Neural progenitor cell (in vitro differentiated cells): ENCODE measurements around the gene BAZ1A. TPM values are rescaled to one million over a fixed set of nuclear protein-coding genes. Genes with fewer than 3 reads are reported as not detected.

ENCODE experiments used
- DNase-seq: peaks from one replicate; pipeline ENCODE4 v3.0.0-alpha.2; 2016; ENCODE audit warnings: low spot score
- H2AFZ ChIP-seq: fragments of 200-600 bp; sonication (generic); replicated peaks from 2 replicates; pipeline ENCODE4 v1.6.1; 2016; ENCODE audit warnings: antibody characterized with exemption
- H3F3A ChIP-seq: fragments of 200-600 bp; sonication (generic); 2 replicates; pipeline ENCODE4 v1.6.1; 2016; ENCODE audit warnings: antibody characterized with exemption, low read depth
- H3K27ac ChIP-seq: fragments of 200-600 bp; sonication (generic); 2 replicates; pipeline ENCODE4 v1.5.1; 2016; ENCODE audit warnings: mild to moderate bottlenecking
- H3K27me3 ChIP-seq: fragments of 200-600 bp; sonication (generic); 2 replicates; pipeline ENCODE4 v1.6.1; 2016; ENCODE audit warnings: mild to moderate bottlenecking, moderate library complexity
- H3K36me3 ChIP-seq: fragments of 200-600 bp; sonication (generic); 2 replicates; pipeline ENCODE4 v1.5.1; 2016
- H3K4me1 ChIP-seq: fragments of 200-600 bp; sonication (generic); 2 replicates; pipeline ENCODE4 v1.6.1; 2016; ENCODE audit warnings: mixed run types
- H3K4me2 ChIP-seq: fragments of 200-600 bp; sonication (generic); 2 replicates; pipeline ENCODE4 v1.6.1; 2016
- H3K4me3 ChIP-seq: fragments of 200-600 bp; sonication (generic); 2 replicates; pipeline ENCODE4 v1.5.1; 2016
- H3K79me2 ChIP-seq: fragments of 200-600 bp; sonication (generic); 2 replicates; pipeline ENCODE4 v1.6.1; 2016; ENCODE audit warnings: low read depth
- H3K9ac ChIP-seq: fragments of 200-600 bp; sonication (generic); 2 replicates; pipeline ENCODE4 v1.6.1; 2016
- H3K9me3 ChIP-seq: fragments of 200-600 bp; sonication (generic); 2 replicates; pipeline ENCODE4 v1.5.1; 2016; ENCODE audit warnings: low read depth
- H4K20me1 ChIP-seq: fragments of 200-600 bp; sonication (generic); 2 replicates; pipeline ENCODE4 v1.6.1; 2016; ENCODE audit warnings: low read depth
- H3K27ac Mint-ChIP-seq: 3 replicates; pipeline ENCODE4 v1.8.0; 2021; ENCODE audit warnings: mixed read lengths
- H3K27me3 Mint-ChIP-seq: 2 replicates; pipeline ENCODE4 v1.8.0; 2022; ENCODE audit warnings: low read depth, mild to moderate bottlenecking, inconsistent platforms, moderate library complexity, mixed read lengths; ENCODE audit not compliant: insufficient read depth
- H3K36me3 Mint-ChIP-seq: 3 replicates; pipeline ENCODE4 v1.8.0; 2021; ENCODE audit warnings: mixed read lengths
- H3K4me1 Mint-ChIP-seq: 3 replicates; pipeline ENCODE4 v1.8.0; 2021; ENCODE audit warnings: mixed read lengths
- H3K4me3 Mint-ChIP-seq: 3 replicates; pipeline ENCODE4 v1.8.0; 2021; ENCODE audit warnings: mild to moderate bottlenecking, moderate library complexity, mixed read lengths
- H3K9me3 Mint-ChIP-seq: 3 replicates; pipeline ENCODE4 v1.8.0; 2020; ENCODE audit warnings: mixed read lengths
- EZH2 ChIP-seq: fragments of 200-600 bp; sonication (generic); IDR thresholded peaks from 2 replicates; pipeline ENCODE4 v1.6.1; 2017; ENCODE audit warnings: antibody characterized with exemption, mild to moderate bottlenecking, moderate library complexity
- EZH2phosphoT487 ChIP-seq: fragments of 200-600 bp; sonication (generic); IDR thresholded peaks from 2 replicates; pipeline ENCODE4 v1.6.1; 2017; ENCODE audit warnings: antibody characterized with exemption
- total RNA-seq: library from RNA; depleted of rRNA; stranded (reverse); fragments of >200 nt; gene quantifications from 2 replicates; pipeline ENCODE4 v1.2.3, GENCODE V29; 2015; ENCODE audit warnings: low replicate concordance
- TF ChIP-seq, protein P1 (sequence below): fragments of 200-600 bp; sonication (generic); IDR thresholded peaks from 2 replicates; pipeline ENCODE4 v1.5.1; 2017; ENCODE audit warnings: antibody characterized with exemption, mild to moderate bottlenecking

Gene BAZ1A
- total RNA-seq, 1 donor from 2014 or later = 11.5 TPM

DNA sequence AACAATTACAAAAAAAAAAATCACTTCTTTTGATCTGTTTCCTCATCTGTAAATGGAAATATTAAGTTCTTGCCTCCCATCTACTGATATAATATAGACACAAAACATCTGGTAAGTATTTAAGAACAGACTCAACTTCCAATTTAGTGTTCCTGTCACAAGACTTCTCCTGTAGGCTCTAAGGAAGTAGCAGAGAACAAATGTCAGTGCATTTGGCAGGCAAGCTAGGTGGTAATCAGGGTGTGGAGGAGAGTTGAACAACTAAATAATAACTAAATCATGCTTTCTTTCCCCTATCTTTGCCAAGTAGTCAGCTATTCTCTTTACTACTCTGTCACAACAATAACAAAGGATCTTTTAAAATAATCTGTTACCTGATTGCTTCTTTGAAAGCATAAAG, 22.1 kb downstream of the BAZ1A start:
- no peak for TF ChIP-seq EZH2phosphoT487
- H4K20me1 ChIP-seq = no peaks in the 10 kb centered on the region
- H3K27me3 Mint-ChIP-seq = peaks cover 2% of the 10 kb centered on the region
- H3K9me3 Mint-ChIP-seq = no peaks in the 10 kb centered on the region
- no peaks in the 10 kb centered on the region for H3F3A ChIP-seq
- no peaks in the 10 kb centered on the region for H3K27me3 ChIP-seq
- no peak overlapping the region for H3K4me3 Mint-ChIP-seq
- no peaks in the 10 kb centered on the region for H3K4me1 Mint-ChIP-seq
- H3K27ac Mint-ChIP-seq = no peak overlapping the region
- H3K36me3 Mint-ChIP-seq = peaks cover 29% of the 10 kb centered on the region
- H3K4me1 ChIP-seq = no peaks in the 10 kb centered on the region
- no peak overlapping the region for H3K4me2 ChIP-seq
- H3K9ac ChIP-seq = no peak overlapping the region
- H3K9me3 ChIP-seq = no peaks in the 10 kb centered on the region
- no peak overlapping the region for H2AFZ ChIP-seq
- H3K36me3 ChIP-seq = no peaks in the 10 kb centered on the region
- no peak overlapping the region for H3K4me3 ChIP-seq
- DNase-seq = no peak
- H3K27ac ChIP-seq = no peak overlapping the region
- no peaks in the 10 kb centered on the region for H3K79me2 ChIP-seq

DNA sequence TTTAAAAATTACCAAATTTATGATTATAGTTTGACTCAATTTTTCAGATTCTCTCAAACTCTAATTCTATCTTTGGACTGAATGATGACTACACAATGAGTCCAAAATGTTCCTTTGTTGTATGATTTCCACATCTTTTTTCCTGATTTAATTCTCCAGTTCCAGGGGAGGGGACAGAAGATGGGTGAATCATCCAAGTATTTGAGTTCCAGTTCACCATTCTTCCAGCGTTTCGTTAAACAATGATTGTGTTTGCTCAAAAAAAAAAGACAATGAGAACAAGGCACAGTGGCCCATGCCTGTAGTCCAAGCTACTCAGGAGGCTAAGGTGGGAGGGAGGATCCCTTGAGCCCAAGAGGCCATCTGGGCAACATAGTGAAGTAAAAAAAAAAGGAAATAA, 23.8 kb downstream of the BAZ1A start:
- Histone ChIP-seq H3K27ac (no peak overlapping the region), H3K9me3 (no peaks in the 10 kb centered on the region), H3F3A (no peaks in the 10 kb centered on the region), H3K79me2 (no peaks in the 10 kb centered on the region), H3K9ac (no peak overlapping the region), H2AFZ (no peak overlapping the region), H3K4me2 (no peak overlapping the region), H3K4me3 (no peak overlapping the region), H4K20me1 (no peaks in the 10 kb centered on the region), H3K27me3 (no peaks in the 10 kb centered on the region), H3K4me1 (no peaks in the 10 kb centered on the region), H3K36me3 (no peaks in the 10 kb centered on the region)
- TF ChIP-seq EZH2phosphoT487 (no peak), EZH2 (no peak)
- TF ChIP-seq, protein P1, sequence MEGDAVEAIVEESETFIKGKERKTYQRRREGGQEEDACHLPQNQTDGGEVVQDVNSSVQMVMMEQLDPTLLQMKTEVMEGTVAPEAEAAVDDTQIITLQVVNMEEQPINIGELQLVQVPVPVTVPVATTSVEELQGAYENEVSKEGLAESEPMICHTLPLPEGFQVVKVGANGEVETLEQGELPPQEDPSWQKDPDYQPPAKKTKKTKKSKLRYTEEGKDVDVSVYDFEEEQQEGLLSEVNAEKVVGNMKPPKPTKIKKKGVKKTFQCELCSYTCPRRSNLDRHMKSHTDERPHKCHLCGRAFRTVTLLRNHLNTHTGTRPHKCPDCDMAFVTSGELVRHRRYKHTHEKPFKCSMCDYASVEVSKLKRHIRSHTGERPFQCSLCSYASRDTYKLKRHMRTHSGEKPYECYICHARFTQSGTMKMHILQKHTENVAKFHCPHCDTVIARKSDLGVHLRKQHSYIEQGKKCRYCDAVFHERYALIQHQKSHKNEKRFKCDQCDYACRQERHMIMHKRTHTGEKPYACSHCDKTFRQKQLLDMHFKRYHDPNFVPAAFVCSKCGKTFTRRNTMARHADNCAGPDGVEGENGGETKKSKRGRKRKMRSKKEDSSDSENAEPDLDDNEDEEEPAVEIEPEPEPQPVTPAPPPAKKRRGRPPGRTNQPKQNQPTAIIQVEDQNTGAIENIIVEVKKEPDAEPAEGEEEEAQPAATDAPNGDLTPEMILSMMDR = no peak
- Mint-ChIP-seq H3K4me1 (no peaks in the 10 kb centered on the region), H3K36me3 (peaks cover 20% of the 10 kb centered on the region), H3K27ac (no peak overlapping the region), H3K27me3 (no peaks in the 10 kb centered on the region), H3K4me3 (no peak overlapping the region), H3K9me3 (no peaks in the 10 kb centered on the region)
- DNase-seq = no peak

DNA sequence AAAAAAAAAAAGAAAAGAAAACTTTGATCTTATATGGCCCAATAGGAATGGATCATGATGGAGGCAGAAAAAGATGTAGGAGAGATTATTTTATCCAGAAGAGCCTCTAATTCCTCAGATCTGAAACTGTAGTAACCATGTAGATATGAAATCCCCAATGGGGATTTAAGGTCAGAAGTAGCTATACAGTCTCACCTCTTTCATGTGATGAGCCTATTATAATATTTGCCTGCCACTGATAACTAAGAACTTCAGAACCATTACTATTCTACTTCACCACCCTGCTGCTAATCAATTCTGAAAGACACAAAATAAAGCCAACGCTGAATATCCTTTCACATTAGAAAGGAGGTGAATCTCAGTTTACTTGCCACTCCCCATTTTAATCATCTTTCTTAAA, 29.3 kb downstream of the BAZ1A start:
- H3K9me3 Mint-ChIP-seq = no peaks in the 10 kb centered on the region

GRCh38 chr14:34843011-34843554, 32.1 kb downstream of the BAZ1A start:
- Histone ChIP-seq H3F3A (no peaks in the 10 kb centered on the region), H3K36me3 (no peaks in the 10 kb centered on the region), H3K9me3 (no peaks in the 10 kb centered on the region), H3K4me2 (no peak overlapping the region), H4K20me1 (no peaks in the 10 kb centered on the region), H3K27ac (no peak overlapping the region), H3K79me2 (no peaks in the 10 kb centered on the region), H3K27me3 (no peaks in the 10 kb centered on the region), H3K9ac (no peak overlapping the region), H2AFZ (no peak overlapping the region), H3K4me3 (no peak overlapping the region), H3K4me1 (no peaks in the 10 kb centered on the region)
- Mint-ChIP-seq H3K9me3 (no peaks in the 10 kb centered on the region), H3K36me3 (peaks cover 23% of the 10 kb centered on the region), H3K4me1 (no peaks in the 10 kb centered on the region), H3K27me3 (no peaks in the 10 kb centered on the region), H3K4me3 (no peak overlapping the region), H3K27ac (no peak overlapping the region)
- TF ChIP-seq, protein P1 = no peak
- TF ChIP-seq EZH2phosphoT487 = no peak
- no peak for TF ChIP-seq EZH2
- no peak for DNase-seq

More for the DNA sequence above, 29.3 kb downstream of the BAZ1A start:
- TF ChIP-seq, protein P1 = no peak
- TF ChIP-seq EZH2phosphoT487 = no peak
- no peak for TF ChIP-seq EZH2
- Histone ChIP-seq H3K27me3 (no peaks in the 10 kb centered on the region), H3K4me1 (no peaks in the 10 kb centered on the region), H3K79me2 (no peaks in the 10 kb centered on the region), H3K36me3 (no peaks in the 10 kb centered on the region), H3K4me2 (no peak overlapping the region), H2AFZ (no peak overlapping the region), H3K27ac (no peak overlapping the region), H3K9ac (no peak overlapping the region), H3F3A (no peaks in the 10 kb centered on the region), H3K9me3 (no peaks in the 10 kb centered on the region), H4K20me1 (no peaks in the 10 kb centered on the region), H3K4me3 (no peak overlapping the region)
- Mint-ChIP-seq H3K4me1 (no peaks in the 10 kb centered on the region), H3K4me3 (no peak overlapping the region), H3K27me3 (no peaks in the 10 kb centered on the region), H3K27ac (no peak overlapping the region), H3K36me3 (peaks cover 17% of the 10 kb centered on the region)
- no peak for DNase-seq
